GM12878 (cell line): ENCODE measurements around the gene ATP10A.

ENCODE experiments used
- BHLHE40 ChIP-seq, 2 experiments: fragments of 450-650 bp in 1 of 2; IDR thresholded peaks; 2 replicates each; pipeline ENCODE4 v1.6.1; 2011 to 2017; ENCODE audit warnings: low read depth in 2 of 2, borderline replicate concordance in 1 of 2, improper control_type of control experiment in 1 of 2, low read length in 1 of 2, mild to moderate bottlenecking in 1 of 2
- CTCF ChIP-seq, 3 experiments: IDR thresholded peaks in 2 of 3; conservative IDR thresholded peaks in 1 of 3; 2 replicates each; pipeline ENCODE4 v1.5.1; 2011; ENCODE audit warnings: low read depth in 3 of 3, low read length in 3 of 3, mild to moderate bottlenecking in 3 of 3, control low read depth in 2 of 3, moderate library complexity in 2 of 3, inconsistent platforms in 1 of 3, mixed read lengths in 1 of 3; ENCODE audit not compliant: control insufficient read depth in 2 of 3, insufficient read depth in 1 of 3; ENCODE audit errors: extremely low read depth in 1 of 3
- PAX5 ChIP-seq: IDR thresholded peaks from 2 replicates; pipeline ENCODE4 v1.6.1; 2011; ENCODE audit warnings: low read depth, low read length, borderline replicate concordance
- POLR2A ChIP-seq: IDR thresholded peaks from 2 replicates; pipeline ENCODE4 v1.6.1; 2011; ENCODE audit warnings: low read depth, mild to moderate bottlenecking, low read length

- TF ChIP-seq PAX5 (no peak), POLR2A (no peak), CTCF (IDR thresholded peaks at IDR 0.05 in 2 of 3, conservative IDR thresholded peaks at IDR 0.05 in 1 of 3; ENCODE audit: control insufficient read depth in 2 of 3, extremely low read depth in 1 of 3, insufficient read depth in 1 of 3, low read depth in 3 of 3, low read length in 3 of 3) (no peak), BHLHE40 (IDR thresholded peaks at IDR 0.05; ENCODE audit: borderline replicate concordance in 1 of 2, low read depth in 2 of 2, low read length in 1 of 2) (no peak)
Measured at GRCh38 chr15:25735550-25736384, 127.4 kb downstream of the ATP10A start.
